Measurements from ENCODE around the gene ATP11C.
"Not testable (repeated sequence)": the region's sequence is repeated elsewhere in the genome, so short reads cannot be mapped to it uniquely, and the experiment has no call there.

ATP11C gene

DNA sequence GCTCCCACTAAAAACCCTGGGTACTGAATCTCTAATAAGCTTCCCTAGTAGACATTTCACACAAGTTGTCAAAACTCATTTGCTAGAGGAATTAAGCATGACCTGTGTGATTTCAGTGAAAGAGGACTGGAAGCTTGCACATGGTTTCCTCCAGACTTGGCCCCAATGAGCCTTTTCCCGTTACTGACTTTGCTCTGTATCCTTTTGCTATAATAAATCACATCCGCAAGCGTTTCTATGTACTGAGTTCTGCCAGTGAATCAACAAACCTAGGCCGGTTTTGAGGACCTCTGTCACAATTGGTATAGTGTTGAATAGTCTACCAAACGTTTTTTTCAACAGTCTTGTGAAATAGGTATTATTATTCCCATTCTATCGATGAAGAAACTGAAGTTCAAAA, 8.2 kb downstream of the ATP11C start:
- DNase-seq (ENCODE audit: low read depth, low spot score), result no peak

GRCh38 chrX:139924069-139924695, 8.7 kb downstream of the ATP11C start:
- DNase-seq (ENCODE audit: low read depth, low spot score), result no peak

- DNase-seq (ENCODE audit: low read depth, low spot score), result not testable (repeated sequence)
Measured at GRCh38 chrX:139921142-139921541, 11.7 kb downstream of the ATP11C start.

GRCh38 chrX:139920316-139920715, 12.5 kb downstream of the ATP11C start:
- DNase-seq (ENCODE audit: low read depth, low spot score), result no peak

GRCh38 chrX:139914421-139914820, 18.4 kb downstream of the ATP11C start:
- DNase-seq (ENCODE audit: low read depth, low spot score), result no peak

GRCh38 chrX:139909712-139910111, 23.1 kb downstream of the ATP11C start:
- DNase-seq (ENCODE audit: low read depth, low spot score), result no peak

DNA sequence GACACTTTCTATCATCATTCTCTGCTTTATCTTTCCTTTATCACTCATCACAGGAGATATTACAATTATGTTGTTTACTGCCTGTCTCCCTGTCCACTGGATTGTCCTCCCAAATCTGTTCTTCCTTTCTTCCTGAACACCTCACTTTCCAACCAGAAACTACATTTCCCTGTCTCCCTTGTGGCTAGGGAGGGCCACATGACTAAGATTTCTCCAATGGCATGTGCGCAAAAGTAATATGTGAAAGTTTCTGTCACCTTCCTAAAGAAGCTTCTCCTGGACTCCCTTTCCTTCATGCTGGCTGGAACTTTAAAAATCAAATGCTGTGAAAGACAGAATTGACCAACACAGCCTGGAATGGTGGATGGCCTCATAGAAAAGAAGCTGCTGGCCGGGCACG, 25.8 kb downstream of the ATP11C start:
- DNase-seq (ENCODE audit: low read depth, low spot score), result no peak

DNA sequence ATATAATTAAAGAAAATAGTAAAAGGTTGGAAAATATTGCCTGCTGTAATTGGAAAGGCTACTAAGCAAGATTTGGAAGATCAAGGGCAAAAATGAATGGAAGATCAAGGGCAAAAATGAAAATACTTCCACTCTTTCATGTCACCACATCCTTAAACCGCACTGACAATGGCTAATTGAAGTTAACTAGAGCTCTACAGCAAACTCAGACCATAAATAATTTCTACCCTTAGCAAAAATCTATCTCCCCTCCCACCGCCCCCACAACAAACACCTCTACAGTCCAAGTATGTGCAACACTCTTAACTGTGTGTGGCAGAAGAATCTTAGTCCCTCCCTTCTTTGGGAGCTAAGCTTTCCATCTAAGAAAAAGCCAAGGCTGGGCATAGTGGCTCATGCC, 27.1 kb downstream of the ATP11C start:
- DNase-seq (ENCODE audit: low read depth, low spot score), result no peak

GRCh38 chrX:139905051-139905450, 27.8 kb downstream of the ATP11C start:
- DNase-seq (ENCODE audit: low read depth, low spot score), result no peak

DNA sequence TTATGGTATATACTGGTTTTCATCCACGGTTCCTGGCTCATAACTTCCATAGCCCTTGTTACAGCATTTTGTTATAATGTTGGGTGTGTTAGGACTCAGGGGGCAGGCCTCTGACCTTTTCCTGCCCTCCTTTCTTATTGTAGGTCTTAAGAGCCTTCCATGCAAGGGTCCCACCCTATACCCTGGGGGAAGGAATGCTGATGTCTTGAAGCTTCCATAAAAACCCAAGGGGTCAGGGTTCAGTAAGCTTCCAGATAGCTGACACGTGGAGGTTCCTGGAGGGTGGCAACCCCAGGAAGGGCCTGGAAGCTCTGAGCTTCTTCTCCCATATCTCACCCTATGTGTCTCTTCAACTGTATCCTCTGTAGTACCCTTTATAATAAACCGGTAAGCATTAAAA, 29.6 kb downstream of the ATP11C start:
- no peak for DNase-seq (ENCODE audit: low read depth, low spot score)

DNA sequence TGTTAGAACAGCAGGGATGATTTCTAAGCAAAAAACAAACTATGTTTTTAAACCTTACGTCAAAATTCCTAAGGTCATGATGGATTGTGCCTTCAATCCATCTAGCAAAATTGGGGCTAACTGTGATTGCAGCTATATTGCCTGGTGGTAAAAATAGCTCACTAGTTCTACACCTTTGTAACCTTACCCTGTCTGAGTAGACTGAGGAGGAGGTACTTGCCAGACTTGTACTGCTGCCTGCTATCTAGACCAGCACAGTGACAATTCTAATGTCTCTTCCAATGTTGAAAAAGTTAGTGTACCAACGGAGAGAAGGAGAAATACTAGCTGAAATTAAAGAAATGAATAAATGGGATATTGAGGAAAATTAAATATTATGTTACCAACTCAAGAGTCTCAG, 30.3 kb downstream of the ATP11C start:
- no peak for DNase-seq (ENCODE audit: low read depth, low spot score)

GRCh38 chrX:139898334-139898733, 34.5 kb downstream of the ATP11C start:
- DNase-seq (ENCODE audit: low read depth, low spot score), result no peak

DNA sequence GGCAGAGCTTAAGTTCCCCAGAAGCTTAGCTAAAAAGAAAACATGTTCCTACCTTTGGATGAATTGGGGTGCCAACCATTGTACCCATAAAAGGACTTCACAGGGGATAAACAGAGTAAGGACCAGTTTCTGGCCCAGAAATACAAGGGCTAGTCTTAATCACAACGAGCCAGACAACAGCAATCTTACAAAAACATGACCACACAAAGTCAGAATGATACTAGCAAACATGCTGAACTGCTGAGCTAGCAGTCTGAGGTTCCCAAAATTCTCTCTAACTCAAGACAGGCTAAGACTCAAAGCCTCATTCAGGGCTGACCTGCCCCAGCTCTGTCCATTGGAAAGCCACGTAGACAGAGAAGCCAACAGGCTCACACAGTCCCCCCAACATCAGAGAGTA, 40.3 kb downstream of the ATP11C start:
- no peak for DNase-seq (ENCODE audit: low read depth, low spot score)

DNA sequence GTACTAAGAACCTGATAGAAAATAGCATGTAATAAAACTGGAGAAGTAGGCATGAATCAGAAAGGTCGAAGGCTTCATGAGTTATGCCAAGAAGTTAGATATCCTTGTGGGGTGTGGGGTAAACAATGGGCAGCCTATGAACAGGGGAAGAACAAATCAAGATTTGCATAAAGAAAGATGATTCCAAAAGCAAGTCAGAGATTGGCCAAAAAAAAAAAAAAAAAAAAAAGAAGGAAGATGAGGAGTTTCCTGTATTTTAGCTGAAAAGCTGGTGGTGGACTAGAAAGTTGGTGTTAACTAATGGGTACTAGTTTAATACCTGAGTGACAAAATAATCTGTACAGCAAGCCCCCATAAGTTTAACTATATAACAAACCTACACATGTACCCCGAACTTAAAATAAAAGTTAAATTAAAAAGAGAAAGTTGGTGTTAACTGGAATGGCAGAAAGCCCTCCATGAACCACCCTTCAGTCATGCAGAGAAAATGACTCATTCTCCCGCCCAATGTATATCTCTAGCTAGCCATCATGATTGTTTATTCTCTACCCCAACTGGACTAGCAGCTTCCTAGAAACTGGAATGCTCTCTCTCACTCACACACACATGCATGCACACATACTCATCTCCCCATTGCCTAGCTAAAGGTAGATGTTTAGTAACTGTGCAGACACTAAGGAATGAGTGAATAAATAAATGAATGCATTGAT, 41.7 kb downstream of the ATP11C start:
- no peak for DNase-seq (ENCODE audit: low read depth, low spot score)

- DNase-seq (ENCODE audit: low read depth, low spot score), result no peak
Measured at GRCh38 chrX:139889760-139890159, 43.1 kb downstream of the ATP11C start.

DNA sequence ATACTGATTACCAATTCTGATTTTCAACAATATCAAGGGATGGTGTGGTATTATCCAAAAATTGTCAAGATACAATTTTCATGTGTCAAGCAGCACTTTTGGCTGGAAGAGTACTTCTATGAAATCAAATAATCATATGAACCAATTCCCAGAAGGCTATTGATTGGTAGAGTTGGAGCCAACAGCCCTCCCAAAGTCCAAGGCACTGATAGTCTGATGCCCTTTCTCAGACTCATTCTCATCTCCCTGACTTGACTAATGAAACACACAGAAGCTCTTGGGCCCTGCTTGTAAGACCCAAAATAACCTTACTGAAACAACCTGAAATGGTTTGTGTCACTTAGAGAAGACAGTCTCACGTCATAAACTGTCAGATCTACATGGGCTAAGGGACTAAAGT, 48.9 kb downstream of the ATP11C start:
- no peak for DNase-seq (ENCODE audit: low read depth, low spot score)

DNA sequence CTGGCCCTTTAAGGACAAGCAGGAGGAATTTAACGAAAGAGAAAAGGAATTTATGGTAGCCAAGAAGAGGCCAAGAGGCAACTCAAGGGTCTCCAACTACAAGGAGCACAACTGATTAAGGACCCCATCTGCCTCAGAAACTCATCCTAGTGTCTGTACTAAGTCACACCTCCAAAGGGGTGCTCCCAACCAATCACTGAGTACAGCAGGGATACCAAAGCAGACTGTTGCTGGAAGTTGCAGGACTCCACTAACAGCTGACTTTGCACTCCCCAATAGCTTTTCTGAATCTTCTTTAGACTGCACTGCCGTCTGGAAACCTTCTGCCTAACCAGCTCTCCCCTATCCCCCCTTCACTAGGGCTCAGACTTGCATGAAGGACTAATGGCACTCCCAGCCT, 50.6 kb downstream of the ATP11C start:
- DNase-seq (ENCODE audit: low read depth, low spot score), result no peak

- no peak for DNase-seq (ENCODE audit: low read depth, low spot score)
Measured at GRCh38 chrX:139881572-139881971, 51.3 kb downstream of the ATP11C start.

DNA sequence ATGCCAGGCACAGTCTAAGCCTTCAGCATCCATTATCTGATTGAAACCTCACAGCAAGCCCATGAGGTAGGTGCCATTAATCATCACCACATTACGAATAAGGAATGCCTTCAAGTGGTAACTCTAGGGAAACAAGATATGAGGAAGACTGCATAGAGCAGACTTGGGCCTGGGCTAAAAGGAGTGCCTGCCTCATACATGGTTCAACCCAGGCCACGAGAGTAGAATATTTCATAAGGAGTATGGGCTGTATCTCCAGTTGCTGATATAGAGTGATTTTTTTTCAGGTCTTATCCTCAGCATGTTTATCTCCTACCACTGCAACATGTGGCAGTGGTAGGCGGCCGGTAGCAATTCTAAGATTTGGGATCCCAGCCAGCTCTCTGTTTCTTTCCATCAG, 51.7 kb downstream of the ATP11C start:
- DNase-seq (ENCODE audit: low read depth, low spot score), result no peak

- no peak for DNase-seq (ENCODE audit: low read depth, low spot score)
Measured at GRCh38 chrX:139877710-139878414, 55.0 kb downstream of the ATP11C start.

DNA sequence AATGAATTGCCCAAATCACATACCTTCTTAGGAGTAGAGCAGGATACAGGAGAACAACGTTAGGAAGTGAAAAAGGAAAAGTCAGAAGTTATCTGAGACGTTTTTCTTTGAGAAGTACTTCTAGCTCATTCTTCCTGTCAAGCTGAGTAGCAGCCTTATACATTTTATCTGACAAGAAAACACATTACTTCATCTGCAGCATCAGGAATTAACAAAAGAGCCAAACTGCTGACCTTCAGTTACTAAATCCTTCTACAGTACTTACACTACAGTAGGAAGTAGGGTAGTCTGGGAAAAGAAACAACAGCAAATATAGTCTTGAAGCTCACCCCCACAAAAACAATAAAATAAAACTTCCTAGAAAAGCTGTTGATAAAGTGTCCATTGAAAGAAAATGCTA, 57.0 kb downstream of the ATP11C start:
- DNase-seq (ENCODE audit: low read depth, low spot score), result no peak

DNA sequence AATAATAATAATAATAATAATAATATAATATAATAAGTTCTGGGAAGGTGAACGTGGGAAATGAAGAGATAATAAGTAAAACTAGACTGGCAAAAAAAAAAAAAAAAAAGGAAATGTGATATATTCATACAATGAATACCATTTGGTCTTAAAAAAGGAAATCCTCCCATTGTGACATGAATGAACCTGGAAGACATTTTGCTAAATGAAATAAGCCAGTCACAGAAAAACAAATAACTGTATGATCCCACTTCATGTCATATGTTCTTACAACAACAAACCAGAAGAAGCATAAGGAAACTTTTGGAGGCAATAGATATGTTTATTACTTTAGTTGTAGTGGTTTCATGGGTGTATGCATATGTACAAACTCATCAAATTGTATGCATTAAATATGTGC, 63.1 kb downstream of the ATP11C start:
- no peak for DNase-seq (ENCODE audit: low read depth, low spot score)

- DNase-seq (ENCODE audit: low read depth, low spot score), result no peak
Measured at GRCh38 chrX:139864640-139865039, 68.2 kb downstream of the ATP11C start.

Data from brain pericyte (primary cell).